Astrocyte (in vitro differentiated cells and primary cell): ENCODE results near the gene COL4A4.

Source experiments
- EZH2 ChIP-seq: IDR thresholded peaks from 2 replicates; pipeline ENCODE4 v1.6.1; 2012; ENCODE audit warnings: mild to moderate bottlenecking, low read length, inconsistent platforms; ENCODE audit not compliant: insufficient read depth
- TF ChIP-seq, protein P1 (sequence below): IDR thresholded peaks from 2 replicates; pipeline ENCODE4 v1.5.1; 2011; ENCODE audit warnings: low read depth, mild to moderate bottlenecking, inconsistent platforms, low read length, moderate library complexity; ENCODE audit not compliant: insufficient read depth

DNA sequence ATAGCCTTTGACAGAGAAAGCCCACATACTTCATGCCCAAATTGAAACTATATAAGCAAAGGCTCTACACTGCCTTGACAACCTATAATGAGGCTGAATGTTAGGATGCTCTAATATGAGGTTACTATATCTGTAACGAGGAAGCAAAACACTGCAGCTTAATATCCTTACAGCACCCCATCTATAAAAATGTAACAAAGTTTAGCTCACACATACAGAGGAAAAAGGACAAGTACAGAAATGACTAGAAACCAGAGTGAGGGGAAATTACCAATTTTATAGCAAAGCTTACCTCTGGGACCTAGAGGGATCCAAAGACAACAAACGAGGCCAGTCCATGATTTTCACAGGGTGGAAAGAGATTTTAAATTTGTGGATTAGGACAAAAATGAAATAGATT lies 138.5 kb downstream of the COL4A4 start:
- TF ChIP-seq, protein P1, sequence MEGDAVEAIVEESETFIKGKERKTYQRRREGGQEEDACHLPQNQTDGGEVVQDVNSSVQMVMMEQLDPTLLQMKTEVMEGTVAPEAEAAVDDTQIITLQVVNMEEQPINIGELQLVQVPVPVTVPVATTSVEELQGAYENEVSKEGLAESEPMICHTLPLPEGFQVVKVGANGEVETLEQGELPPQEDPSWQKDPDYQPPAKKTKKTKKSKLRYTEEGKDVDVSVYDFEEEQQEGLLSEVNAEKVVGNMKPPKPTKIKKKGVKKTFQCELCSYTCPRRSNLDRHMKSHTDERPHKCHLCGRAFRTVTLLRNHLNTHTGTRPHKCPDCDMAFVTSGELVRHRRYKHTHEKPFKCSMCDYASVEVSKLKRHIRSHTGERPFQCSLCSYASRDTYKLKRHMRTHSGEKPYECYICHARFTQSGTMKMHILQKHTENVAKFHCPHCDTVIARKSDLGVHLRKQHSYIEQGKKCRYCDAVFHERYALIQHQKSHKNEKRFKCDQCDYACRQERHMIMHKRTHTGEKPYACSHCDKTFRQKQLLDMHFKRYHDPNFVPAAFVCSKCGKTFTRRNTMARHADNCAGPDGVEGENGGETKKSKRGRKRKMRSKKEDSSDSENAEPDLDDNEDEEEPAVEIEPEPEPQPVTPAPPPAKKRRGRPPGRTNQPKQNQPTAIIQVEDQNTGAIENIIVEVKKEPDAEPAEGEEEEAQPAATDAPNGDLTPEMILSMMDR = no peak
- no peak for TF ChIP-seq EZH2
